ENCODE results near the gene MRPS34.
A peak's percentile ranks its signal among the peaks of the same experiment; 100 is the strongest.

GRCh38 chr16:1812732-1813163, 39.8 kb upstream of the MRPS34 start:
- TF ChIP-seq, protein P1, sequence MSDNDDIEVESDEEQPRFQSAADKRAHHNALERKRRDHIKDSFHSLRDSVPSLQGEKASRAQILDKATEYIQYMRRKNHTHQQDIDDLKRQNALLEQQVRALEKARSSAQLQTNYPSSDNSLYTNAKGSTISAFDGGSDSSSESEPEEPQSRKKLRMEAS (IDR thresholded peaks at IDR 0.05): peak; percentile 87
- TF ChIP-seq, protein P2, sequence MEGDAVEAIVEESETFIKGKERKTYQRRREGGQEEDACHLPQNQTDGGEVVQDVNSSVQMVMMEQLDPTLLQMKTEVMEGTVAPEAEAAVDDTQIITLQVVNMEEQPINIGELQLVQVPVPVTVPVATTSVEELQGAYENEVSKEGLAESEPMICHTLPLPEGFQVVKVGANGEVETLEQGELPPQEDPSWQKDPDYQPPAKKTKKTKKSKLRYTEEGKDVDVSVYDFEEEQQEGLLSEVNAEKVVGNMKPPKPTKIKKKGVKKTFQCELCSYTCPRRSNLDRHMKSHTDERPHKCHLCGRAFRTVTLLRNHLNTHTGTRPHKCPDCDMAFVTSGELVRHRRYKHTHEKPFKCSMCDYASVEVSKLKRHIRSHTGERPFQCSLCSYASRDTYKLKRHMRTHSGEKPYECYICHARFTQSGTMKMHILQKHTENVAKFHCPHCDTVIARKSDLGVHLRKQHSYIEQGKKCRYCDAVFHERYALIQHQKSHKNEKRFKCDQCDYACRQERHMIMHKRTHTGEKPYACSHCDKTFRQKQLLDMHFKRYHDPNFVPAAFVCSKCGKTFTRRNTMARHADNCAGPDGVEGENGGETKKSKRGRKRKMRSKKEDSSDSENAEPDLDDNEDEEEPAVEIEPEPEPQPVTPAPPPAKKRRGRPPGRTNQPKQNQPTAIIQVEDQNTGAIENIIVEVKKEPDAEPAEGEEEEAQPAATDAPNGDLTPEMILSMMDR (IDR thresholded peaks at IDR 0.05; ENCODE audit: low read depth, low read length, missing input control): peak; percentile 62
- peak; percentile 49 for TF ChIP-seq SP1 (IDR thresholded peaks at IDR 0.05)
- TF ChIP-seq ZBTB33 (IDR thresholded peaks at IDR 0.05): no peak
- TF ChIP-seq YY1 (IDR thresholded peaks at IDR 0.05): no peak
- TF ChIP-seq EGR1 (IDR thresholded peaks at IDR 0.05; ENCODE audit: low read depth in 2 of 2): peak; percentile 59 to 63
- TF ChIP-seq, protein P3, sequence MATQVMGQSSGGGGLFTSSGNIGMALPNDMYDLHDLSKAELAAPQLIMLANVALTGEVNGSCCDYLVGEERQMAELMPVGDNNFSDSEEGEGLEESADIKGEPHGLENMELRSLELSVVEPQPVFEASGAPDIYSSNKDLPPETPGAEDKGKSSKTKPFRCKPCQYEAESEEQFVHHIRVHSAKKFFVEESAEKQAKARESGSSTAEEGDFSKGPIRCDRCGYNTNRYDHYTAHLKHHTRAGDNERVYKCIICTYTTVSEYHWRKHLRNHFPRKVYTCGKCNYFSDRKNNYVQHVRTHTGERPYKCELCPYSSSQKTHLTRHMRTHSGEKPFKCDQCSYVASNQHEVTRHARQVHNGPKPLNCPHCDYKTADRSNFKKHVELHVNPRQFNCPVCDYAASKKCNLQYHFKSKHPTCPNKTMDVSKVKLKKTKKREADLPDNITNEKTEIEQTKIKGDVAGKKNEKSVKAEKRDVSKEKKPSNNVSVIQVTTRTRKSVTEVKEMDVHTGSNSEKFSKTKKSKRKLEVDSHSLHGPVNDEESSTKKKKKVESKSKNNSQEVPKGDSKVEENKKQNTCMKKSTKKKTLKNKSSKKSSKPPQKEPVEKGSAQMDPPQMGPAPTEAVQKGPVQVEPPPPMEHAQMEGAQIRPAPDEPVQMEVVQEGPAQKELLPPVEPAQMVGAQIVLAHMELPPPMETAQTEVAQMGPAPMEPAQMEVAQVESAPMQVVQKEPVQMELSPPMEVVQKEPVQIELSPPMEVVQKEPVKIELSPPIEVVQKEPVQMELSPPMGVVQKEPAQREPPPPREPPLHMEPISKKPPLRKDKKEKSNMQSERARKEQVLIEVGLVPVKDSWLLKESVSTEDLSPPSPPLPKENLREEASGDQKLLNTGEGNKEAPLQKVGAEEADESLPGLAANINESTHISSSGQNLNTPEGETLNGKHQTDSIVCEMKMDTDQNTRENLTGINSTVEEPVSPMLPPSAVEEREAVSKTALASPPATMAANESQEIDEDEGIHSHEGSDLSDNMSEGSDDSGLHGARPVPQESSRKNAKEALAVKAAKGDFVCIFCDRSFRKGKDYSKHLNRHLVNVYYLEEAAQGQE (IDR thresholded peaks at IDR 0.05): no peak
- TF ChIP-seq RAD21 (IDR thresholded peaks at IDR 0.05): peak; percentile 86 to 89
- TF ChIP-seq GABPA (IDR thresholded peaks at IDR 0.05 in 1 of 2, conservative IDR thresholded peaks at IDR 0.05 in 1 of 2): peak in 1 of 2 donors; percentile 68
- no peak for TF ChIP-seq TAF1 (conservative IDR thresholded peaks at IDR 0.05)
- peak; percentile 63 to 66 for TF ChIP-seq RXRA (IDR thresholded peaks at IDR 0.05)
- no peak for TF ChIP-seq NR2F2 (IDR thresholded peaks at IDR 0.05)
- TF ChIP-seq, protein P4, sequence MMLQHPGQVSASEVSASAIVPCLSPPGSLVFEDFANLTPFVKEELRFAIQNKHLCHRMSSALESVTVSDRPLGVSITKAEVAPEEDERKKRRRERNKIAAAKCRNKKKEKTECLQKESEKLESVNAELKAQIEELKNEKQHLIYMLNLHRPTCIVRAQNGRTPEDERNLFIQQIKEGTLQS (IDR thresholded peaks at IDR 0.05): no peak
- no peak for TF ChIP-seq JUND (IDR thresholded peaks at IDR 0.05)

All from liver (tissue), 3 donors.